ENCODE results near the gene HP.

HP gene

GRCh38 chr16:72024862-72025382, 29.4 kb upstream of the HP start:
- H3K27me3 ChIP-seq (replicated peaks in 2 of 5; ENCODE audit: control insufficient read depth in 4 of 5, insufficient read depth in 5 of 5, low read length in 4 of 5): no peaks in the 10 kb centered on the region
- no peak for DNase-seq
- H3K36me3 ChIP-seq (ENCODE audit: control insufficient read depth in 4 of 4, insufficient read depth in 4 of 4, low read length in 3 of 4): peaks cover 6 to 64% (median 40%) of the 10 kb centered on the region in 4 experiments
- no peaks in the 10 kb centered on the region for H3K9me3 ChIP-seq (ENCODE audit: control extremely low read depth in 1 of 5, control insufficient read depth in 4 of 5, insufficient read depth in 2 of 5, low read depth in 1 of 5, low read length in 4 of 5)
- H3K27ac ChIP-seq (ENCODE audit: insufficient read depth in 1 of 2, low read depth in 1 of 2, low read length in 2 of 2, poor library complexity in 1 of 2, severe bottlenecking in 2 of 2): no peak overlapping the region
- H3K4me3 ChIP-seq (ENCODE audit: control insufficient read depth in 1 of 7, extremely low read depth in 1 of 7, insufficient read depth in 4 of 7, low read depth in 2 of 7, low read length in 6 of 7): no peak overlapping the region
- ChIA-PET CTCF (no interaction called here), POLR2A (no interaction called here)
- H3K4me1 ChIP-seq (ENCODE audit: control extremely low read depth in 1 of 4, control insufficient read depth in 4 of 4, insufficient read depth in 4 of 4, low read length in 3 of 4): no peaks in the 10 kb centered on the region
- WGBS (ENCODE audit: insufficient coverage): 79% methylated on average over 2 of the region's 6 CpGs

- Histone ChIP-seq H3K9me3 (ENCODE audit: control extremely low read depth in 1 of 5, control insufficient read depth in 4 of 5, insufficient read depth in 2 of 5, low read depth in 1 of 5, low read length in 4 of 5) (no peaks in the 10 kb centered on the region), H3K4me1 (ENCODE audit: control extremely low read depth in 1 of 4, control insufficient read depth in 4 of 4, insufficient read depth in 4 of 4, low read length in 3 of 4) (no peaks in the 10 kb centered on the region), H3K36me3 (ENCODE audit: control insufficient read depth in 4 of 4, insufficient read depth in 4 of 4, low read length in 3 of 4) (peaks cover 6 to 61% (median 38%) of the 10 kb centered on the region in 4 experiments), H3K27me3 (replicated peaks in 2 of 5; ENCODE audit: control insufficient read depth in 4 of 5, insufficient read depth in 5 of 5, low read length in 4 of 5) (no peaks in the 10 kb centered on the region), H3K4me3 (ENCODE audit: control insufficient read depth in 1 of 7, extremely low read depth in 1 of 7, insufficient read depth in 4 of 7, low read depth in 2 of 7, low read length in 6 of 7) (no peak overlapping the region), H3K27ac (ENCODE audit: insufficient read depth in 1 of 2, low read depth in 1 of 2, low read length in 2 of 2, poor library complexity in 1 of 2, severe bottlenecking in 2 of 2) (no peak overlapping the region)
- POLR2A ChIA-PET: no interaction called here
- DNase-seq: no peak
- CTCF ChIA-PET: no interaction called here
- over 99% methylated on average over 19 of the region's 19 CpGs for WGBS (ENCODE audit: insufficient coverage)
Measured at GRCh38 chr16:72025404-72026114, 28.7 kb upstream of the HP start.

- no peaks in the 10 kb centered on the region for H3K4me1 ChIP-seq (ENCODE audit: control extremely low read depth in 1 of 4, control insufficient read depth in 4 of 4, insufficient read depth in 4 of 4, low read length in 3 of 4)
- no peaks in the 10 kb centered on the region for H3K9me3 ChIP-seq (ENCODE audit: control extremely low read depth in 1 of 5, control insufficient read depth in 4 of 5, insufficient read depth in 2 of 5, low read depth in 1 of 5, low read length in 4 of 5)
- H3K27me3 ChIP-seq (replicated peaks in 2 of 5; ENCODE audit: control insufficient read depth in 4 of 5, insufficient read depth in 5 of 5, low read length in 4 of 5): no peaks in the 10 kb centered on the region
- H3K36me3 ChIP-seq (ENCODE audit: control insufficient read depth in 4 of 4, insufficient read depth in 4 of 4, low read length in 3 of 4): peaks cover 2 to 47% (median 23%) of the 10 kb centered on the region in 4 experiments
- no peak overlapping the region for H3K4me3 ChIP-seq (ENCODE audit: control insufficient read depth in 1 of 7, extremely low read depth in 1 of 7, insufficient read depth in 4 of 7, low read depth in 2 of 7, low read length in 6 of 7)
- no peak overlapping the region for H3K27ac ChIP-seq (ENCODE audit: insufficient read depth in 1 of 2, low read depth in 1 of 2, low read length in 2 of 2, poor library complexity in 1 of 2, severe bottlenecking in 2 of 2)
- WGBS (ENCODE audit: insufficient coverage): 98% methylated on average over 6 of the region's 6 CpGs
- ChIA-PET POLR2A (no interaction called here), CTCF (no interaction called here)
- DNase-seq: no peak
Measured at GRCh38 chr16:72027669-72028378, 26.5 kb upstream of the HP start.

- Histone ChIP-seq H3K36me3 (ENCODE audit: control insufficient read depth in 4 of 4, insufficient read depth in 4 of 4, low read length in 3 of 4) (peaks cover 2 to 31% (median 9%) of the 10 kb centered on the region in 4 experiments), H3K4me1 (ENCODE audit: control extremely low read depth in 1 of 4, control insufficient read depth in 4 of 4, insufficient read depth in 4 of 4, low read length in 3 of 4) (no peaks in the 10 kb centered on the region), H3K4me3 (ENCODE audit: control insufficient read depth in 1 of 7, extremely low read depth in 1 of 7, insufficient read depth in 4 of 7, low read depth in 2 of 7, low read length in 6 of 7) (no peak overlapping the region), H3K27ac (ENCODE audit: insufficient read depth in 1 of 2, low read depth in 1 of 2, low read length in 2 of 2, poor library complexity in 1 of 2, severe bottlenecking in 2 of 2) (no peak overlapping the region), H3K27me3 (replicated peaks in 2 of 5; ENCODE audit: control insufficient read depth in 4 of 5, insufficient read depth in 5 of 5, low read length in 4 of 5) (no peaks in the 10 kb centered on the region), H3K9me3 (ENCODE audit: control extremely low read depth in 1 of 5, control insufficient read depth in 4 of 5, insufficient read depth in 2 of 5, low read depth in 1 of 5, low read length in 4 of 5) (no peaks in the 10 kb centered on the region)
- DNase-seq: no peak
- WGBS (ENCODE audit: insufficient coverage): 98% methylated on average over 7 of the region's 7 CpGs
- ChIA-PET POLR2A (no interaction called here), CTCF (interaction anchor here (1.4 kb wide), 1 partner anchor 8 kb away, joined by 4 read pairs; no protein-coding TSS in a partner anchor)
Measured at GRCh38 chr16:72029567-72030271, 24.6 kb upstream of the HP start.

GRCh38 chr16:72033437-72033836, 20.9 kb upstream of the HP start:
- peaks cover 0 to 9% (median under 1%) of the 10 kb centered on the region in 4 experiments for H3K36me3 ChIP-seq (ENCODE audit: control insufficient read depth in 4 of 4, insufficient read depth in 4 of 4, low read length in 3 of 4)
- 92% methylated on average over 2 of the region's 4 CpGs for WGBS (ENCODE audit: insufficient coverage)
- DNase-seq: no peak
- H3K4me3 ChIP-seq (ENCODE audit: control insufficient read depth in 1 of 7, extremely low read depth in 1 of 7, insufficient read depth in 4 of 7, low read depth in 2 of 7, low read length in 6 of 7): no peak overlapping the region
- H3K4me1 ChIP-seq (ENCODE audit: control extremely low read depth in 1 of 4, control insufficient read depth in 4 of 4, insufficient read depth in 4 of 4, low read length in 3 of 4): no peaks in the 10 kb centered on the region
- H3K9me3 ChIP-seq (ENCODE audit: control extremely low read depth in 1 of 5, control insufficient read depth in 4 of 5, insufficient read depth in 2 of 5, low read depth in 1 of 5, low read length in 4 of 5): no peaks in the 10 kb centered on the region
- ChIA-PET CTCF (no interaction called here), POLR2A (no interaction called here)
- H3K27ac ChIP-seq (ENCODE audit: insufficient read depth in 1 of 2, low read depth in 1 of 2, low read length in 2 of 2, poor library complexity in 1 of 2, severe bottlenecking in 2 of 2): no peak overlapping the region
- no peaks in the 10 kb centered on the region for H3K27me3 ChIP-seq (replicated peaks in 2 of 5; ENCODE audit: control insufficient read depth in 4 of 5, insufficient read depth in 5 of 5, low read length in 4 of 5)

- POLR2A ChIA-PET: no interaction called here
- no peaks in the 10 kb centered on the region for H3K27me3 ChIP-seq (replicated peaks in 2 of 5; ENCODE audit: control insufficient read depth in 4 of 5, insufficient read depth in 5 of 5, low read length in 4 of 5)
- H3K4me3 ChIP-seq (ENCODE audit: control insufficient read depth in 1 of 7, extremely low read depth in 1 of 7, insufficient read depth in 4 of 7, low read depth in 2 of 7, low read length in 6 of 7): no peak overlapping the region
- H3K36me3 ChIP-seq (ENCODE audit: control insufficient read depth in 4 of 4, insufficient read depth in 4 of 4, low read length in 3 of 4): peaks cover 0 to 2% (median under 1%) of the 10 kb centered on the region in 4 experiments
- WGBS (ENCODE audit: insufficient coverage): 97% methylated on average over 4 of the region's 5 CpGs
- no peaks in the 10 kb centered on the region for H3K4me1 ChIP-seq (ENCODE audit: control extremely low read depth in 1 of 4, control insufficient read depth in 4 of 4, insufficient read depth in 4 of 4, low read length in 3 of 4)
- CTCF ChIA-PET: no interaction called here
- no peaks in the 10 kb centered on the region for H3K9me3 ChIP-seq (ENCODE audit: control extremely low read depth in 1 of 5, control insufficient read depth in 4 of 5, insufficient read depth in 2 of 5, low read depth in 1 of 5, low read length in 4 of 5)
- DNase-seq: no peak
- H3K27ac ChIP-seq (ENCODE audit: insufficient read depth in 1 of 2, low read depth in 1 of 2, low read length in 2 of 2, poor library complexity in 1 of 2, severe bottlenecking in 2 of 2): no peak overlapping the region
Measured at GRCh38 chr16:72036098-72036497, 18.2 kb upstream of the HP start.

Data from common myeloid progenitor, CD34-positive (primary cell).